Hepatocyte (in vitro differentiated cells): ENCODE results near the gene CTPS2.

Experiments used
- EZH2 ChIP-seq: fragments of 200-600 bp; sonication (generic); IDR thresholded peaks from 2 replicates; pipeline ENCODE4 v1.6.1; 2016; ENCODE audit warnings: antibody characterized with exemption, mild to moderate bottlenecking, borderline replicate concordance
- EZH2phosphoT487 ChIP-seq: fragments of 200-600 bp; sonication (generic); IDR thresholded peaks from one replicate; pipeline ENCODE4 v1.6.1; 2018; ENCODE audit warnings: antibody characterized with exemption, mild to moderate bottlenecking, low read depth, moderate library complexity; ENCODE audit not compliant: unreplicated experiment, severe bottlenecking
- TF ChIP-seq, protein P1 (sequence below): fragments of 200-600 bp; sonication (generic); IDR thresholded peaks from 2 replicates; pipeline ENCODE4 v1.5.1; 2016; ENCODE audit warnings: antibody characterized with exemption, mild to moderate bottlenecking; ENCODE audit not compliant: poor library complexity

DNA sequence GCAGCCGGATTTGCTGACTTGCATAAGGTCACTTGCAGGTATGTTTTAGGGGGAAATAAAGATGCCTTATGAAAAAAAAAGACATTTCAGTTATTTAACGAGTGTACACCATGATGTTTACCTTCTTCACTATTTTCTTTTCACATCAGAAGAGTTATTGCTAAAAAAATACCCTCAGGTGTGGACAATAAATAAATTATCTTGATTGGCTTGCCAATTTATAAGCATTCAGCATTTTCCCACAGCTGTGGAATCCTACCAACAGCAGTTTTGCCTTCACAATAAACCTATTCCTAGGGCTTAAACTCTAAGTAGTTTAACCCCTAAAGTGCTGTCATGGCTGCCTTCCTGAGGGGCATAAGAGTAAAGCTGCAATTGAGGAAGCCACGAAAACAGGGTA, 145.9 kb downstream of the CTPS2 start:
- TF ChIP-seq EZH2 (no peak), EZH2phosphoT487 (no peak)
- TF ChIP-seq, protein P1, sequence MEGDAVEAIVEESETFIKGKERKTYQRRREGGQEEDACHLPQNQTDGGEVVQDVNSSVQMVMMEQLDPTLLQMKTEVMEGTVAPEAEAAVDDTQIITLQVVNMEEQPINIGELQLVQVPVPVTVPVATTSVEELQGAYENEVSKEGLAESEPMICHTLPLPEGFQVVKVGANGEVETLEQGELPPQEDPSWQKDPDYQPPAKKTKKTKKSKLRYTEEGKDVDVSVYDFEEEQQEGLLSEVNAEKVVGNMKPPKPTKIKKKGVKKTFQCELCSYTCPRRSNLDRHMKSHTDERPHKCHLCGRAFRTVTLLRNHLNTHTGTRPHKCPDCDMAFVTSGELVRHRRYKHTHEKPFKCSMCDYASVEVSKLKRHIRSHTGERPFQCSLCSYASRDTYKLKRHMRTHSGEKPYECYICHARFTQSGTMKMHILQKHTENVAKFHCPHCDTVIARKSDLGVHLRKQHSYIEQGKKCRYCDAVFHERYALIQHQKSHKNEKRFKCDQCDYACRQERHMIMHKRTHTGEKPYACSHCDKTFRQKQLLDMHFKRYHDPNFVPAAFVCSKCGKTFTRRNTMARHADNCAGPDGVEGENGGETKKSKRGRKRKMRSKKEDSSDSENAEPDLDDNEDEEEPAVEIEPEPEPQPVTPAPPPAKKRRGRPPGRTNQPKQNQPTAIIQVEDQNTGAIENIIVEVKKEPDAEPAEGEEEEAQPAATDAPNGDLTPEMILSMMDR = no peak
